Right lobe of liver (tissue), 6 donors: ENCODE data around the gene FLAD1. TPM values are rescaled to one million over a fixed set of nuclear protein-coding genes. Genes with fewer than 3 reads are reported as not detected.

Experiments used
- ATAC-seq, 4 donors: fragments of 200-7000 bp; cut with Tn5 transposase; one replicate each; pipeline ENCODE4 v1.9.1; 2020; ENCODE audit warnings: mild to moderate bottlenecking in 4 of 4, moderate library complexity in 4 of 4
- DNase-seq, 3 donors: peaks; one replicate each; pipeline ENCODE4 v3.0.0-alpha.2; 2020
- H3K27ac ChIP-seq, 3 donors: fragments of 200-600 bp; one replicate each; pipeline ENCODE4 v1.8.0; 2022
- H3K27me3 ChIP-seq, 2 donors: fragments of 200-600 bp; one replicate each; pipeline ENCODE4 v1.8.0; 2022
- H3K36me3 ChIP-seq, 4 donors: fragments of 200-600 bp; sonication (generic) in 1 of 4; one replicate each; pipeline versions ENCODE4 v1.5.1 to v1.8.0; 2017 to 2022; ENCODE audit warnings: control low read depth in 1 of 4
- H3K4me1 ChIP-seq, 4 donors: fragments of 200-600 bp; sonication (generic) in 1 of 4; one replicate each; pipeline versions ENCODE4 v1.5.1 to v1.8.0; 2017 to 2022; ENCODE audit warnings: control low read depth in 1 of 4
- H3K4me3 ChIP-seq, 3 donors: fragments of 200-600 bp; one replicate each; pipeline ENCODE4 v1.8.0; 2022
- H3K9me3 ChIP-seq, 4 donors: fragments of 200-600 bp; sonication (generic) in 1 of 4; one replicate each; pipeline versions ENCODE4 v1.5.1 to v1.8.0; 2017 to 2022; ENCODE audit warnings: control low read depth in 1 of 4
- POLR2A ChIP-seq: fragments of 450-650 bp; IDR thresholded peaks from one replicate; pipeline ENCODE4 v1.6.1; 2017; ENCODE audit warnings: antibody characterized with exemption, mild to moderate bottlenecking
- WGBS: methylation state at CpG from one replicate; pipeline ENCODE4 v1.1.6; 2018; ENCODE audit warnings: low coverage, low lambda C conversion rate; ENCODE audit not compliant: insufficient coverage; ENCODE audit errors: missing lambda C conversion rate; 5-methylcytosine and 5-hydroxymethylcytosine counted together
- intact Hi-C, 2 donors: fragments of 100-400 bp; cut with DNase I; formaldehyde crosslinking; loops; one replicate each; pipeline versions ENCODE4 v1.11.2 to v1.14.1; 2022
- total RNA-seq, 6 experiments: library from RNA; depleted of rRNA in 2 of 6; stranded (reverse); fragments of >200 nt in 2 of 6; fragmentation: NEBNext Ultra II Directional in 3 of 6; extraction: Animal tissue kit (Norgen Biotek cat#: 25700) in 3 of 6; gene quantifications; one replicate each; pipeline versions ENCODE4 v1.1.0 to v1.2.4, GENCODE V29; 2016 to 2023
- TF ChIP-seq, protein P1 (sequence below), 4 donors: fragments of 200-600 bp in 3 of 4; fragments of 450-650 bp in 1 of 4; IDR thresholded peaks; one replicate each; pipeline versions ENCODE4 v1.5.1 to v1.8.0; 2016 to 2022; ENCODE audit warnings: antibody characterized with exemption in 4 of 4, mild to moderate bottlenecking in 2 of 4
- donor health status: DM: no; HTN: yes; CAD: no.
- donor health status: DM: no; HTN: no; CAD: no.
- donor health status: DM: no; HTN: no; CAD: no.
- donor health status: DM: no; HTN: yes; CAD: no.
- donor health status: DM: no; HTN: yes; CAD: no.

FLAD1 gene
- total RNA-seq, 6 experiments from 2014 or later = 18.3 to 33.1 (median 24.6) TPM

DNA sequence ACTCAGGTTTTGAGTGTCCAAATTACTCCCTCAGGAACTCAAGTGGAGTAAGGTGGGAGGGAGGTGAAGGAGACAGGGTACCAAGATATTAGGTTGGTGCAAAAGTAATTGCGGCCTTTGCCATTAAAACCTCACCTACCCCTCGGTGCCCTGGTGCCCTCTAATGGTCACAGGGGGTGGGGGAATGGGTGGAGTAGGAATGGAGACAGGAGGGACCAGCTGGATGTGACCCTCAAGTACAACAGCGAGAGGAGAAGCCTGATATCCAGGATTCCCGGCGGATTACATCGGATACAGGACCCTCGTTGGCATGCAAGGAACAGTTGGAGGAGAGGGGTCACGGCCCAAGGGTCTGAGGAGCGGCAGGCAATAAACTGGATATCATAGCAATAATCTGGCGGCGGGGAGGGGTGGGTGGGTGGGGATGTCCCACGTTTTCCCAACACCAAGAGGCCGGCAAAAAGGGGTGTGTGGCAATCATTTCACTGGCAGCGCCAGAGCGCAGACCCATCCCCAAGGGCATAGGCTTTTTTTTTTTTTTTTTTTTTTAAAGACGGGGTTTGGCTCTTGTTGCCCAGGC is 15.1 kb downstream of the FLAD1 start:
- no peaks in the 10 kb centered on the region for H3K27me3 ChIP-seq
- H3K9me3 ChIP-seq = no peaks in the 10 kb centered on the region
- 63% methylated on average over 14 of the region's 16 CpGs for WGBS
- DNase-seq (peak in 1 of 3 donors; percentile 47), ATAC-seq (no peak)
- no peak for TF ChIP-seq POLR2A
- TF ChIP-seq, protein P1, sequence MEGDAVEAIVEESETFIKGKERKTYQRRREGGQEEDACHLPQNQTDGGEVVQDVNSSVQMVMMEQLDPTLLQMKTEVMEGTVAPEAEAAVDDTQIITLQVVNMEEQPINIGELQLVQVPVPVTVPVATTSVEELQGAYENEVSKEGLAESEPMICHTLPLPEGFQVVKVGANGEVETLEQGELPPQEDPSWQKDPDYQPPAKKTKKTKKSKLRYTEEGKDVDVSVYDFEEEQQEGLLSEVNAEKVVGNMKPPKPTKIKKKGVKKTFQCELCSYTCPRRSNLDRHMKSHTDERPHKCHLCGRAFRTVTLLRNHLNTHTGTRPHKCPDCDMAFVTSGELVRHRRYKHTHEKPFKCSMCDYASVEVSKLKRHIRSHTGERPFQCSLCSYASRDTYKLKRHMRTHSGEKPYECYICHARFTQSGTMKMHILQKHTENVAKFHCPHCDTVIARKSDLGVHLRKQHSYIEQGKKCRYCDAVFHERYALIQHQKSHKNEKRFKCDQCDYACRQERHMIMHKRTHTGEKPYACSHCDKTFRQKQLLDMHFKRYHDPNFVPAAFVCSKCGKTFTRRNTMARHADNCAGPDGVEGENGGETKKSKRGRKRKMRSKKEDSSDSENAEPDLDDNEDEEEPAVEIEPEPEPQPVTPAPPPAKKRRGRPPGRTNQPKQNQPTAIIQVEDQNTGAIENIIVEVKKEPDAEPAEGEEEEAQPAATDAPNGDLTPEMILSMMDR (IDR thresholded peaks at IDR 0.05) = peak in 3 of 4 donors; percentile 24 to 34 (median 28)
- H3K27ac ChIP-seq = no peak overlapping the region
- H3K4me1 ChIP-seq = peaks cover 0 to 19% (median 4%) of the 10 kb centered on the region in 4 donors
- H3K36me3 ChIP-seq = no peaks in the 10 kb centered on the region
- H3K4me3 ChIP-seq = no peak overlapping the region
- intact Hi-C loops = no loop called here

DNA sequence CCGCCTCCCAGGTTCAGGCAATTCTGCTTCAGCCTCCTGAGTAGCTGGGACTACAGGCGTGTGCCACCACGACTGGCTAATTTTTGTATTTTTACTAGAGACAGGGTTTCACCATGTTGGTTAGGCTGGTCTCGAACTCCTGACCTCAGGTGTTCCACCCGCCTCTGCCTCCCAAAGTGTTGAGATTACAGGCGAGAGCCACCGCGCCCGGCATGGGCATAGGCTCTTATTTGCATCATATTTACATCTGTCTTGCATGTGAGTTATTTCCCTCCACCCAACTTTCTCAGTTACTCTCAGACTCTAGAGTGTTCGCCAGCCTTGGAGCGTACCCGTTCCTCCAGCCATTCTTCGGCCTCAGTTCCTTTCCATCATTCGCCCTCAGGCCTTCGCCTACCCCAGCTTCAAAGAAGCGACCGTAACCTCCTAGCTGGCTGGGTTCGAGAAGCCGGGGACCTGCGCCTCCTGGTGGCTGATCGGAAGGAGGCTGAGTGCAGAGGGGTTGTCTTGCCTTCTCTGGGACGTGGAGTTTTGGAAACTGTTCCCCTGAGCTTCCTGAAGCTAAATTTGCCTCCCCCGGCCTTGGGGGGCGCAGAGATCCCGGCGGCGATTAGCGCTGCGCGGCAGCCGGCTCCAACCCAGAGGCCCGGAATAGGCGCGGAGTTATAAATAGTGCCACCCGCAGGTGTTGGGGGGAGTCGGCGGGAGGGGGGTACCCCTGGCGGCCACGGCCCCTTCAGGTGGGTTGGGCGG is 15.8 kb downstream of the FLAD1 start:
- TF ChIP-seq, protein P1 (IDR thresholded peaks at IDR 0.05) = peak; percentile 76 to 84 (median 82)
- TF ChIP-seq POLR2A = no peak
- Histone ChIP-seq H3K9me3 (no peaks in the 10 kb centered on the region), H3K27ac (no peak overlapping the region), H3K4me1 (peaks cover 0 to 19% (median 4%) of the 10 kb centered on the region in 4 donors), H3K36me3 (no peaks in the 10 kb centered on the region), H3K27me3 (no peaks in the 10 kb centered on the region), H3K4me3 (peak overlapping the region; percentile 21 to 93 (median 91))
- no peak for ATAC-seq
- DNase-seq = peak in 2 of 3 donors; percentile 70 to 74
- 11% methylated on average over 17 of the region's 40 CpGs for WGBS
- intact Hi-C loops = no loop called here

DNA sequence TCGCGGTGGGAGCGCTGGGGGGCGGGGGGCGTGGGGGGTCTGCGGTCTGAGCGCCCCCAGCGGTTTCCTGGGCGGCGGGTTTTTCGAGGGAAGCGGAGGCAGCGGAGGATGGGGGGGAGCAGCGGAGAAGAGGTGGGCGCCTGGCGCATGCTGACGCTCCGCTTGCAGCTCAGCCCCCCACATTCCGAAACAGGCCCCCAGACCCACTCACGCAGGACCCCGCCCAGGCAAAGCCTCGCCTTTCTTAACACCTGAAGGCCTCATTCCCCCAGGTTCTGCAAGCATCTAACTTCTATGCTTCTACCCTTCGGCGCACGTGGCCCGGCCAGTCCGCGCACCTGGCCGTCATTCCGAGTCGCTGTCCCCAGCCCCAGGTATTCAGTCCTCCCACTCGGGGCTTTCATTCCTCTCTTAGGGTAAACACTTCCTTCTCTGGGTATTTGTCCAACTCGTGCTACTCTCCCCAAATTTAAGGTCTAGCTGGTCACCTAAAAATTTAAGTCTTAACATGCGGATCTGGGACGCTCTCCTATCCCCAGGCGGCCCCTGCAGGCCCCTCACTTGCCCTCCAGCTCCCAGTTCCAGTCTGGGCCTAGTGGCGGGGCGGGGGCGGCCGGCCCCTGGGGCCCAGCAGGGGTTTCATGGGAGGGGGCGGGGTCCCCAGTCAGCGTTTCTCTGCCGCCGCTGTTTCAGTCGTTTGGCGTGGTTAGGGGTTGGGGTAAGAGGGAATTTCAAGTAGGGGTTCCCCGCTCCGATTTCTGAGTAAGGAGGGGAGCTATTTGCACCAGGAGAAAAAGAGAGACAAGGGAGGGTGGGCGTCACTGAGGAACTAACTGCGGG is 16.6 kb downstream of the FLAD1 start:
- no peak for ATAC-seq
- H3K4me1 ChIP-seq = peaks cover 0 to 27% (median 6%) of the 10 kb centered on the region in 4 donors
- H3K4me3 ChIP-seq = peak overlapping the region; percentile 21 to 93 (median 91)
- no peaks in the 10 kb centered on the region for H3K9me3 ChIP-seq
- no peaks in the 10 kb centered on the region for H3K27me3 ChIP-seq
- no peaks in the 10 kb centered on the region for H3K36me3 ChIP-seq
- intact Hi-C loops = no loop called here
- TF ChIP-seq POLR2A = no peak
- TF ChIP-seq, protein P1 (IDR thresholded peaks at IDR 0.05) = no peak
- WGBS = 0% methylated on average over 18 of the region's 50 CpGs
- peak overlapping the region; percentile 76 to 95 (median 93) for H3K27ac ChIP-seq
- peak in 2 of 3 donors; percentile 45 to 61 for DNase-seq

DNA sequence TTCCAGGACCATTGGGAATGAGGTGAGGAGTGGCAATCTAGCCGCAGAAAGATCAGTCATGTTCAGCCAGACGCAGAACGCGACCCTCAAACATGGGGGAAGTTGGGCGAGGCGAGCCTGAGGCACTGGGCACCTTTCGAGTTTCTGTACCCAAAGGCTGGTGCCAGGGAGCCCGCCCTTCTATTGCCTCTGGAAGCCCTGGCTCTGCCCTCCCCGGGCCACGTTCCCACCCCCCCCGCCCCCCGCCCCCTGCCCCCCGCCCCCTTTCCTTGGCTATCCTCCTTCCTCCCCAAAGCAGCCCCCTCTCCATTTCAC is 17.2 kb downstream of the FLAD1 start:
- no peaks in the 10 kb centered on the region for H3K9me3 ChIP-seq
- TF ChIP-seq, protein P1 (IDR thresholded peaks at IDR 0.05) = no peak
- no peak for TF ChIP-seq POLR2A
- peaks cover 0 to 33% (median 11%) of the 10 kb centered on the region in 4 donors for H3K4me1 ChIP-seq
- no peak for ATAC-seq
- H3K27me3 ChIP-seq = no peaks in the 10 kb centered on the region
- H3K27ac ChIP-seq = peak overlapping the region; percentile 76 to 95 (median 93)
- WGBS = 0% methylated on average over 6 of the region's 13 CpGs
- H3K4me3 ChIP-seq = peak overlapping the region; percentile 85 to 93 (median 91)
- peak in 2 of 3 donors; percentile 51 to 68 for DNase-seq
- intact Hi-C loops = no loop called here
- H3K36me3 ChIP-seq = no peaks in the 10 kb centered on the region
